Activated B cell treated with CpG ODN at 0.5 μM for 24 hours (primary cell): ENCODE data around the gene ABHD17A. TPM values are rescaled to one million over a fixed set of nuclear protein-coding genes. Genes with fewer than 3 reads are reported as not detected.

Source experiments
- ATAC-seq: fragments of 200-7000 bp; cut with Tn5 transposase; one replicate; pipeline ENCODE4 v1.10.0; 2021; ENCODE audit warnings: low read depth, mild to moderate bottlenecking, moderate library complexity
- CTCF ChIA-PET: fragments of 350-600 bp; sonication (Branson Sonifier 250); formaldehyde crosslinking; loops from one replicate; lab custom pipeline; 2021; ENCODE audit warnings: antibody characterized with exemption; lab: Charles Lee
- POLR2A ChIA-PET: fragments of 350-600 bp; sonication (Branson Sonifier 250); formaldehyde crosslinking; loops from one replicate; lab custom pipeline; 2021; ENCODE audit warnings: antibody characterized with exemption; lab: Charles Lee
- DNase-seq: peaks from one replicate; pipeline ENCODE4 v3.0.0; 2022
- H3K27ac Mint-ChIP-seq: one replicate; pipeline ENCODE4 v1.8.0; 2020; ENCODE audit warnings: mixed read lengths
- H3K27me3 Mint-ChIP-seq: one replicate; pipeline ENCODE4 v1.8.0; 2021; ENCODE audit warnings: mixed read lengths
- H3K36me3 Mint-ChIP-seq: one replicate; pipeline ENCODE4 v1.8.0; 2021; ENCODE audit warnings: low read depth, mixed read lengths
- H3K4me1 Mint-ChIP-seq: one replicate; pipeline ENCODE4 v1.8.0; 2021; ENCODE audit warnings: mixed read lengths
- H3K4me3 Mint-ChIP-seq: one replicate; pipeline ENCODE4 v1.8.0; 2020; ENCODE audit warnings: mild to moderate bottlenecking, mixed read lengths
- H3K9me3 Mint-ChIP-seq: one replicate; pipeline ENCODE4 v1.8.0; 2020; ENCODE audit warnings: mixed read lengths
- intact Hi-C: fragments of 100-400 bp; cut with micrococcal nuclease; formaldehyde crosslinking; loops from one replicate; pipeline ENCODE4 v1.15.1; 2024
- total RNA-seq: library from RNA; stranded (reverse); gene quantifications from 2 replicates; pipeline ENCODE4 v1.2.3, GENCODE V29; 2022
- TF ChIP-seq, protein P1 (sequence below): fragments of 200-600 bp; IDR thresholded peaks from one replicate; pipeline ENCODE4 v1.8.0; 2022; ENCODE audit warnings: antibody characterized with exemption, mild to moderate bottlenecking

The ABHD17A gene
- total RNA-seq, 1 donor from 2014 or later, result 64.3 TPM

DNA sequence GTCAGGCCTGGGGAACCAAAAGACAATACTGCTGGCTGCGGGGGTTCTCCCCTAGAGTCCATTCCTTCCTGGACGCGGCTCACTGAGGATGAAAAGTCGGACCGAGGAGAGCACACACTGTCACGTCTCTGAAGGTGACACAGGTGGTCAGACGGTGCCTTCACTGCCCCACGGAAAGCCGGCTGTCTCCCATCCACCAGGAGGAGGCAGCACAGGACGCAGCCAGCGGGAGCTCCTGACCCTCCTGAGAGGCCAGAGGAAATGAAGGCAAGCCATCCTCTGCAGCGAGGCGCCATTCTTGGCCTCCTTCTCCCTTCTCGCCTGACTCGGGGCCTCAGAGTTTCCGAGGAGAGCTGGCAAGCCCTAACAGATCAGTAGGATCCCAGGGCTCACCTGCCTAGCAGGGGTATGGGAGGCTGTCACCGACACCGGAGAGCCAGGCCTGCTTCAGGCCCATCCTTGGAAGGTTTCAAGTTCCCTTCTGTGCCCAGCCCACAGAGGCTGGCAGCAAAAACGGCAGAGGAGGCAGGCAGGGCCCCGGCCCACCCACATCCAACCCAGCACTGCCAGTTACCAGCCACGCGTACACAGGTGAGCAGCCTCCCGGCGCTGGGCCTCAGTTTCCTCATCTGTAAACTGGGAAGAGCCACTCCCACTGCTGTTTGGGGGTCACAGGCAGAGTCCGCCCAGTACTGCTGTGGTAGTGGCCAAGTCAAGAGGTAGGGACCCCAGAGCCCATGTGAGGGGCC is 41.5 kb downstream of the ABHD17A start:
- Mint-ChIP-seq H3K4me1 (peaks cover 72% of the 10 kb centered on the region), H3K4me3 (no peak overlapping the region), H3K27ac (no peak overlapping the region), H3K36me3 (peaks cover 27% of the 10 kb centered on the region), H3K27me3 (no peaks in the 10 kb centered on the region), H3K9me3 (no peaks in the 10 kb centered on the region)
- ATAC-seq (no peak), DNase-seq (no peak)
- ChIA-PET CTCF (interaction anchor here (1.1 kb wide), 1 partner anchor 18 kb away, joined by 3 read pairs; no protein-coding TSS in a partner anchor), POLR2A (interaction anchor here (0.5 kb wide), 1 partner anchor 35 kb away, joined by 3 read pairs; no protein-coding TSS in a partner anchor)
- TF ChIP-seq, protein P1, sequence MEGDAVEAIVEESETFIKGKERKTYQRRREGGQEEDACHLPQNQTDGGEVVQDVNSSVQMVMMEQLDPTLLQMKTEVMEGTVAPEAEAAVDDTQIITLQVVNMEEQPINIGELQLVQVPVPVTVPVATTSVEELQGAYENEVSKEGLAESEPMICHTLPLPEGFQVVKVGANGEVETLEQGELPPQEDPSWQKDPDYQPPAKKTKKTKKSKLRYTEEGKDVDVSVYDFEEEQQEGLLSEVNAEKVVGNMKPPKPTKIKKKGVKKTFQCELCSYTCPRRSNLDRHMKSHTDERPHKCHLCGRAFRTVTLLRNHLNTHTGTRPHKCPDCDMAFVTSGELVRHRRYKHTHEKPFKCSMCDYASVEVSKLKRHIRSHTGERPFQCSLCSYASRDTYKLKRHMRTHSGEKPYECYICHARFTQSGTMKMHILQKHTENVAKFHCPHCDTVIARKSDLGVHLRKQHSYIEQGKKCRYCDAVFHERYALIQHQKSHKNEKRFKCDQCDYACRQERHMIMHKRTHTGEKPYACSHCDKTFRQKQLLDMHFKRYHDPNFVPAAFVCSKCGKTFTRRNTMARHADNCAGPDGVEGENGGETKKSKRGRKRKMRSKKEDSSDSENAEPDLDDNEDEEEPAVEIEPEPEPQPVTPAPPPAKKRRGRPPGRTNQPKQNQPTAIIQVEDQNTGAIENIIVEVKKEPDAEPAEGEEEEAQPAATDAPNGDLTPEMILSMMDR, result no peak
- intact Hi-C loops, result no loop called here

DNA sequence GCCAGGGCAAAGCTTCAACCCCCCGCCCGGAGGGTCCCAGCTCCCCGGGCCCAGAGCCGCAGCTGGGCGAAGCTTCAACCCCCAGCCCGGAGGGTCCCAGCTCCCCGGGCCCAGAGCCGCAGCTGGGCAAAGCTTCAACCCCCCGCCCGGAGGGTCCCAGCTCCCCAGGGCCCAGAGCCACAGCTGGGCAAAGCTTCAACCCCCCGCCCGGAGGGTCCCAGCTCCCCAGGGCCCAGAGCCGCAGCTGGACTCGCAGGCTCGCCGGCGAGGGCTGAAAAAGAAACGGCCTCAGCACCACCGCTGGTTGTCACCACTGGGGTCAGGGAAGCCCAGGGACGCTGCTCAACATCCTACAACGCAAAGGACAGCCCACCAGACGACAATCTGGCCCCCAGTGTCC is 42.2 kb downstream of the ABHD17A start:
- intact Hi-C loops, result no loop called here
- ChIA-PET POLR2A (no interaction called here), CTCF (no interaction called here)
- peaks cover 72% of the 10 kb centered on the region for H3K4me1 Mint-ChIP-seq
- no peak for DNase-seq
- H3K9me3 Mint-ChIP-seq, result no peaks in the 10 kb centered on the region
- H3K4me3 Mint-ChIP-seq, result no peak overlapping the region
- H3K27me3 Mint-ChIP-seq, result no peaks in the 10 kb centered on the region
- no peak overlapping the region for H3K27ac Mint-ChIP-seq
- peaks cover 29% of the 10 kb centered on the region for H3K36me3 Mint-ChIP-seq
- TF ChIP-seq, protein P1, result no peak
- no peak for ATAC-seq

DNA sequence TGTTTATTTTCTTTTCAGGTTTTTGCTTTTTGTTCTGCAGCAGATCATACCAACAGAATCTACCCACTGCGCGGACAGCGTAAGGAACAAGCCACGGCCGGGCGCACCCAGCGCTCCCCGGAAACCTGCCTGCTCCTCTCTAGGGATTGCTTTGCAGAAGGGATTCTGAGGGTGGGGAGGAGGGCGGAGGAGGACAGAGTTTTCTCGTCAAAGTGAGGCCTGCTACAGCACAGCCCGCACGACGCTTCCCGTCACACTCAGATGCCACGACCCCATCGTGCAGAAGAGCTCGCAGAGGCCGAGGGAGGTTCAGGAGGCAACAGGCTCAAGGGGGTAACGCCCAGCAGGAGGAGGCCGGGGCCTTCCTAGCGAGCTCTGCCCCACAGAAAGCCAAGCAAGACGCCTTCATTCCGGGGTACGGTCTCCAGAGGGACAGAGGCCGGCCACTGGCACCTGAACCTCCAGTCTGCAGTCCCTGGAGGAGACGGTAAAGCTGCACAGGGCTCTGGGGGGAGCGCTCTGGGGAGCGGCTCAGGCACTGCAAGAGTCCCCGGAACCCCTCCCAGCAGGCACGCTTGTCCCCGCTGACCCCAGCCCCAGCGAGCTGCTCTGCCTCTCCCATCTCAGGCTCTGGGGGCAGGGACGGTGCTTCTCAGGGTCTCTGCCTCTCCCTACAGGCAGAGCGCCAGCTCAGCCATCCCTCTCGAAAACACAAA is 43.9 kb downstream of the ABHD17A start:
- no peak for ATAC-seq
- CTCF ChIA-PET, result no interaction called here
- Mint-ChIP-seq H3K27me3 (no peaks in the 10 kb centered on the region), H3K36me3 (peaks cover 24% of the 10 kb centered on the region), H3K4me3 (no peak overlapping the region), H3K27ac (peak overlapping the region; percentile 20), H3K9me3 (no peaks in the 10 kb centered on the region), H3K4me1 (peaks cover 67% of the 10 kb centered on the region)
- POLR2A ChIA-PET, result no interaction called here
- no peak for DNase-seq
- intact Hi-C loops, result no loop called here
- TF ChIP-seq, protein P1, result no peak

DNA sequence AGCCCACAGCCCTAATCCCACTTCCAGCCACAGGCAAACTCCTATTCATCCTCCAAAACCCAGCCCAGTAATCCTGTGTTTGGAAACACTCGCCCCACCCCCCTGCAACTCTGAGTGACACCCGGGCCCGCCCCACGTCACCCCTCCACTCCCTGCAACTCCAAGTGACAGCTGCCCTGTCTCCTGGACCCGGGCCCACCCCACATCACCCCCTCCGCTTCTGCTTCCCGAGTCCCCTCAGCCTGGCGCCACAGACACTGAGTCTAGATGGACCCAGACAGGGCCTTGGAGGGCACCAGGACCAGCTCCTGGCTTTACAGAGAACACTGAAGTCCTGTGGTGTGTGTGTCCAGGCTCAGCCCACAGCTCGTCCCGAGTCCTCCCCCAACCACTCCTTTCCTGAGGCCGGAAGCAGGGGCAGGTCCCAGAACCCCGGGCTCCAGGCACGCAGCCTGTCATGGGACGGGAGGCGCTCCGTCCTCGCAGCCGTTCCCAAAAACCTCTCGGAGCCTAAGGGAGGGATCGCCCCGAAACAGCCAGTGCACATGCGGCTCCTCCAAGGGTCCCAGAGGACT is 44.7 kb downstream of the ABHD17A start:
- Mint-ChIP-seq H3K36me3 (peaks cover 17% of the 10 kb centered on the region), H3K4me1 (peaks cover 63% of the 10 kb centered on the region), H3K27me3 (no peaks in the 10 kb centered on the region), H3K9me3 (no peaks in the 10 kb centered on the region), H3K4me3 (no peak overlapping the region), H3K27ac (no peak overlapping the region)
- TF ChIP-seq, protein P1, result no peak
- ATAC-seq (no peak), DNase-seq (no peak)
- ChIA-PET POLR2A (interaction anchor here (0.5 kb wide), 1 partner anchor 178 kb away, joined by 10 read pairs; no protein-coding TSS in a partner anchor), CTCF (no interaction called here)
- intact Hi-C loops, result no loop called here
